ENCODE data around the gene CLDN15.
"Not testable (repeated sequence)": the region's sequence is repeated elsewhere in the genome, so short reads cannot be mapped to it uniquely, and the experiment has no call there.

Gene CLDN15
- 29.7 to 38.4 reads per million in 2 donors for total RNA-seq

- DNase-seq = no peak
Measured at GRCh38 chr7:101237206-101238067, at the start of gene CLDN15. Gene CLDN15 (minus strand): TSS chr7:101237802. CDS start chr7:101237581, 221 bp downstream.

GRCh38 chr7:101287032-101287431, 49.4 kb upstream of the CLDN15 start:
- no peak for DNase-seq

GRCh38 chr7:101285880-101286279, 48.3 kb upstream of the CLDN15 start:
- DNase-seq = not testable (repeated sequence)

- no peak for DNase-seq
Measured at GRCh38 chr7:101285171-101285570, 47.6 kb upstream of the CLDN15 start.

- DNase-seq = not testable (repeated sequence)
Measured at GRCh38 chr7:101280912-101281311, 43.3 kb upstream of the CLDN15 start.

- no peak for DNase-seq
Measured at GRCh38 chr7:101278461-101279292, 41.1 kb upstream of the CLDN15 start.

GRCh38 chr7:101277155-101277554, 39.6 kb upstream of the CLDN15 start:
- DNase-seq = no peak

GRCh38 chr7:101273206-101273605, 35.6 kb upstream of the CLDN15 start:
- no peak for DNase-seq

GRCh38 chr7:101271021-101271420, 33.4 kb upstream of the CLDN15 start:
- DNase-seq = no peak

- no peak for DNase-seq
Measured at GRCh38 chr7:101269664-101270063, 32.1 kb upstream of the CLDN15 start.

GRCh38 chr7:101265622-101266516, 28.3 kb upstream of the CLDN15 start:
- DNase-seq = no peak

- DNase-seq = not testable (repeated sequence)
Measured at GRCh38 chr7:101264102-101264706, 26.6 kb upstream of the CLDN15 start.

GRCh38 chr7:101258243-101258731, 20.7 kb upstream of the CLDN15 start:
- no peak for DNase-seq

GRCh38 chr7:101255796-101256195, 18.2 kb upstream of the CLDN15 start:
- DNase-seq = no peak

GRCh38 chr7:101253199-101253598, 15.6 kb upstream of the CLDN15 start:
- DNase-seq = not testable (repeated sequence)

GRCh38 chr7:101251871-101252659, 14.5 kb upstream of the CLDN15 start:
- peak; percentile 94 for DNase-seq

- DNase-seq = no peak
Measured at GRCh38 chr7:101250324-101250723, 12.7 kb upstream of the CLDN15 start.

GRCh38 chr7:101248276-101248675, 10.7 kb upstream of the CLDN15 start:
- DNase-seq = no peak

GRCh38 chr7:101245147-101245668, 7.6 kb upstream of the CLDN15 start:
- no peak for DNase-seq

GRCh38 chr7:101244375-101245146, 7.0 kb upstream of the CLDN15 start, which contains the start of gene FIS1:
Gene FIS1 (minus strand): TSS chr7:101245081. CDS start chr7:101245004, 77 bp downstream.
- peak; percentile 85 for DNase-seq

Measured in activated gamma-delta T cell (primary cell).